HG03520 (cell line): ENCODE data around the gene HDAC1.

Experiments used
- ATAC-seq: cut with Tn5 transposase; IDR thresholded peaks from one replicate; pipeline ENCODE4 v1.9.1; 2021; ENCODE audit warnings: mild to moderate bottlenecking, moderate library complexity; ENCODE audit not compliant: unreplicated experiment

Gene HDAC1

GRCh38 chr1:32365445-32365844 lies 73.6 kb downstream of the HDAC1 start:
- ATAC-seq: no peak

DNA sequence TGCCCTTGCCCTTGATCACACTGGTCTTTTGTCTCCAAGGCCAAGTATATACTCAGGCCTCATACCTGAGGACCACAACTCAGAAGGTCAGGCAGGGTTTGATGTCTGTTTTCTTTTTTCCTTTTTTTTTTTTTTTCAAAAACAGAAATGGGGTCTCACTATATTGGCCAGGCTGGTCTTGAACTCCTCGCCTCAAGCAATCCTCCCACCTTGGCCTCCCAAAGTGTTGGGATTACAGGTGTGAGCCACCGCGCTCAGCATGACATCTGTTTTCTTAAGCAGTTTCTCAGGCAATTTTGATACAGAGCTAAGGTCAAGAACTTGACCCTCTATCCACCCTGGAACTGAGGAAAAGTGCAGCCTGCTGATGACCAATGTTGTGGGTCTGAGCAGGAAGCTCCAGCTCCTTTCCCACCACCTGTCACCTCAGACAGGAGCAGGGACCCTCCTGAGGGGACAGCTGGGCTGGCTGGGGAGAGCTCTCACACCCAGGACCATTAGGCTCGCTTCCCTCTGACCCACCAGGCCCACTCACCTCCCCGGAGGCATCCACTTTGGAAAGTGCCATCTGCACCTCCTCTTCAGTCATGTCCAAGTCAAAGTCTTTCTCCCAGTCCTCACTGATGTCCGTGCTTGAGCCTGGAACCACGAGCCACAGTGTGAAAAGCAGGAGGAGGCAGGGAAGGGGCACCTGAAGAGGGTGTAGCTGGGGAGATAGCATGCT lies 76.2 kb downstream of the HDAC1 start:
- no peak for ATAC-seq

DNA sequence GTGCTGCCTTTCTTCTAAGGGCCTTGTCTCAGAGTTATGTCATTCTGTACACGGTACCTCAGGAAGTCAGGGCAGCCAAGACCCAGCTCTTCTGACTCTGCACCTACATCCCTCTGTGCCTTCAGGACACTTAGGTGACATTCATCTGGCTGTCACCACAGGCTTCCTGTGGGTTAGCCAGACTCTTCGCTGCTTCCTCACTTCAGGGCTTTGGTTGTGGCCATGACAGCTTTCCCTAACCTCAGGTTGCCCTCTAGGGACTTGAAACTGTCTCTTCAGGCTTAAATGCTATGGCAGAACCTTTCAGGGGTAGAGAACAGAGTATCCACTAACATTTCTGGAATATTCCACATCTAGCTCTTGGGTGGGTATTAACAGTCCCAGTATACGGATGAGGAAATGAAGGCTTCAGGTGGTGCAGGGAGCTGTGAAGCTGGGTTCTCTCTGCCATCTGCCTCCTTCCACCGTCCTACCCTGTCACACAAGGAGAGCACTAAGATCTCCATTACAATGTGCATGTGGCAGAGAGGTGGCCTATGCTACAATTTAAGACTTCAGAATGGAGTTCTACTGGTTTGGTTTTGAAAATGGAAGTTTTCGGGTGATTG lies 80.4 kb downstream of the HDAC1 start:
- ATAC-seq: no peak

- ATAC-seq: no peak
Measured at GRCh38 chr1:32373996-32374592, 82.2 kb downstream of the HDAC1 start.

DNA sequence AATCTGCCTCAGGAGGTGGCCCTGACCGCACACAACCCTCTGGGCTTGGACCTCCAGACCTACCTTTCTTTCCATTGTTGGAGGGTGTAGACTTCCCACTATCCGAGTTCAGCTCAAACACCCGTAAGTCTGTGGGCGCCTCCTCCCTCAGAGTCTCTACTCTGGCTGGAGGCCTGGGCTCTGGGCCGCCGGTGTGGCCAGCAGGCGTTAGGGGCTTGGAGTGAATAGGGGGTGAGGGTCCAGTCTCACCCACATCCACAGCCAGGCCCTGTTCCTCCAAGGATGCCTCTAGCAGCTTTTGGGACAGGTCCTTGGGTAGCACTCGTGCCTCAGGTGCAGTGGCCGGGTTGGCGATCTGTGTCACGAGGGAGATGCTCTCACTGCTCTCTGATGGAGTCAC lies 84.3 kb downstream of the HDAC1 start:
- ATAC-seq: no peak

- ATAC-seq: no peak
Measured at GRCh38 chr1:32377541-32378220, 85.8 kb downstream of the HDAC1 start.

- ATAC-seq: no peak
Measured at GRCh38 chr1:32380057-32380456, 88.2 kb downstream of the HDAC1 start.
